Lung microvascular endothelial cell (primary cell): Measurements from ENCODE around the gene KCTD21. TPM values are rescaled to one million over a fixed set of nuclear protein-coding genes. Genes with fewer than 3 reads are reported as not detected.

Experiments used
- DNase-seq, 2 donors: peaks; one replicate each; pipeline versions ENCODE4 v3.0.0 to v3.0.0-alpha.2; 2010; ENCODE audit warnings: low read depth in 2 of 2
- total RNA-seq: library from RNA; depleted of rRNA; stranded (reverse); fragments of >200 nt; gene quantifications from 2 replicates; pipeline ENCODE4 v1.2.1, GENCODE V29; 2014

The KCTD21 gene
- total RNA-seq, 1 donor from 2014 or later = 5.2 TPM

DNA sequence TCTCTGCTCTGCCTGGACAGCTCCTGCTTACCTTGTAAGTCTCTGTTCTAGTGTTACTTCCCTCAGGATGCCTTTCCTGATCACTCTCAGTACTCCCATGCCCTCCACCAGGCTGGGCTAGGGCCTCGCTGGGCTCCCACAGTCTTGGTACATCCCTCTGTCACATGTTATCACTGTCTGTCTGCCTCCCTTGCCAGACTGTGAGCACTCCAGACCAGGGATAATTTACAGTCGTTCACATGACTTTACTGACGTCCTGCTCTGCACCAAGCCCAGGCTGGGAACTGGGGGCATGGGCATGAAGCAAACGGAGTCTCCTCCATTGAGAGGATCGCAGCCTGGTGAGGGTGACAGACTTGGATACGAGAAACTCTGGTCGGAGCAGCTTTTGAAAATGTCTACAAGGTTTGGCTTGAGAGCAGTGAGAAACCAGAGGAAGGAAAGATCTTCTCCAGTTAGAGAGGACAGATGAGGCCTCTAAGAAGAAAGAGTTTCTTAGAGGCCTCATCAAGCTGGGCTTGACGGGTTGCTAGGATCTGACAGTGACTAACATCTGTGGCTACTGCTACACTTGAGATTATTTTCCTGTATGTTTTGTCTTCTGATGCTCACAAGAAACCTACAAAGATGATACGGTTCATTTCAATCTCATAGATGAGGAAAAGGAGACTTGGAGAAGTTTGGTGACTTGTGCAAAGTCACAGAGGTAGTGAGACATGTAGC, 12.8 kb upstream of the KCTD21 start:
- DNase-seq = no peak

DNA sequence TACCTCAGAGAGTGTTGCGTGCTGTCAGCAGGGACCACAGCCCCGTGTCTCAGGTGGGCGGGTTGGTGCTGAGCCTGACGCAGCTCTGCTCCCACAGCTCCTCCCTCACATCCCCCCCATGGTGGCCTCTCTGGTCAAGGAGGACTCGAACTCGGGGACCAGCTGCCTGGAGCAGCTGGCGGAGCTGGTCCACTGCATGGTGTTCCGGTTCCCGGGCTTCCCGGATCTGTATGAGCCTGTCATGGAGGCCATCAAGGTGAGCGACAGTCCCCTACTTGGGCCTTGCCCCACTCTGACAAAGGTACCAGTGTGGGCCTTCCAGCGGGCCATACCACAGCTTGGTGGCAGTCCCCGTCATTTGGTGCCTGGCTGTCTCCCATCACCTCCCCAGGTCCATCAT, 12.1 kb upstream of the KCTD21 start:
- no peak for DNase-seq

DNA sequence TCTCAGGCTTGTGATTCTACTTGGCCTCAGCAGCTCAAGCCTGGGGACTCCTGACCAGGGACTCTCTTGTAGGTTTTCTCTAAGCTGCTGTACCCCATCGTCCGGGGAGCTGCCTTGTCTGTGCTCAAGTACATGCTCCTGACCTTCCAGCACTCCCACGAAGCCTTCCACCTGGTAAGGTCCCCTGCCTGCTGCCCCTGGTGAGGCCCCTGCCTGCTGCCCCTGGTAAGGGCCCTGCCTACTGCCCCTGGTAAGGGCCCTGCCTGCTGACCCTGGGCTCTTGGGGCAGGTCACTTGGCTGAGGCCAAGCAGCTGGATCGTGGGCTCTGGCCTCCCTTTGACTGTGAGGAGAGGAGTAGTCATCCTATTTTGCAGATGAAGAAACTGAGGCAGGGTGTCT, 11.6 kb upstream of the KCTD21 start:
- no peak for DNase-seq

DNA sequence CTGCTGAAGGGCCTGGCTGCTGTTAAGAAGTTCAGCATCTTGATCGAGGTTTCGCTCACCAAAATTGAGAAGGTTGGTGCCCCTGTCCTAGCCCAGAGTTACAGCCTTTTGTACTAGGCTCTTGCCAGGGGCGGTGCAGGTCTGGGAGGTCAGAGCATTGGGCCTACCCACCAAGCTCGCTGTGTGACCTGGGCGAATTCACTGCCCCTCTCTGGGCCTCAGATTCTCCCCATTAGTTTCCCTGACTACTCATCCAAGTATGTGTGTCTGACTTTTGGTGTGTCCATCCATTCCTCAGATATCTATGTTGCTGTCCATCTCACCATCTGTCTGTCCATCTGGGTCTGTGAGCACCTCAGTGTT, 11.2 kb upstream of the KCTD21 start:
- no peak for DNase-seq

DNA sequence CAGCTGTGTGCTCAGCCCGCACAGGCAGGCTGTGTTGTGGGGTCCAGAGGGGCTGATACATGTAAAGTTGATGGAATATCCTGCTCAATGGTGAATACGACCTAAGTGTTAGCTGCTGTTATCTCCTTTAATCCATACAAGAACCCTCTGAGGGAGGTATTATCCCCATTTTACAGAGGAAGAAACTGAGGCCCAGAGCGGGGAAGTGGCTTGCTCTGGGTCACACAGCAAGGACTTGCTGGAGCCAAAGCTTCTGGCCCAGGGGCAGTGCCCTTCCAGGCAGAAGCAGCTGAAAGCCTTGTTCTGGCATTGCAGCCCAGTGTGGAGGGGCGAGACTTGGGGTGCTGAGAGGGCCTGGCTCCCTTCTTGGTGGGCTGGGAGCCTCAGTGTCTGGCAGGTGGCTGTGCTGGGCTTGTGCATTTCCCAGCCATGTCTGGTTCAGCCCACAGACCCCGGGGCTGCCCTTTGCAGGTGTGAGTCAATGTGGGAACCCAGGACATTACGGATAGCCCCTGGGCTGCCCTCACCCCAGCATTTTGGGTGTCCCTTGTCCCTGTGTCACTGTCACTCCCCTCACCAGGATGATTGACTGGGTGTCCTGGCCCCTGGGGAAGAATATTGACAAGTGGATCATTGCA, 10.7 kb upstream of the KCTD21 start:
- no peak for DNase-seq

DNA sequence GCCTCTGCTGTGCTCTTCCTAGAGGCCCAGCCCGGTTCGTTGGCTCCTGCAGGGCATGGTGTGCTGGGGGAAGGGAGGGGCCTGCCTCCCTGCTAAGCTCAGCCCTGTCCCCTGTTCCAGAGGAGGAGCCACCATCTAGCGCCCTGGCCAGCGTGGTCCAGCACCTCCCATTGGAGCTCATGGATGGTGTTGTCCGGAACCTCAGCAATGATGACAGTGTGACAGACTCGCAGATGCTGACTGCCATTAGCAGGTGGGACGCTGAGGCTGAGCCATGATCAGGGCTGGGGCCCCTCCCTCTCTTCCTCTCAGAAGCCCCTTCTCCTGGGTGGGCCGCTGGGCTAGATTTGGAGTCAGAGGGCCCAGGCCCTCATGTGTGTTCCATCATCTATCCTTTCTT, 9.4 kb upstream of the KCTD21 start:
- DNase-seq = no peak

DNA sequence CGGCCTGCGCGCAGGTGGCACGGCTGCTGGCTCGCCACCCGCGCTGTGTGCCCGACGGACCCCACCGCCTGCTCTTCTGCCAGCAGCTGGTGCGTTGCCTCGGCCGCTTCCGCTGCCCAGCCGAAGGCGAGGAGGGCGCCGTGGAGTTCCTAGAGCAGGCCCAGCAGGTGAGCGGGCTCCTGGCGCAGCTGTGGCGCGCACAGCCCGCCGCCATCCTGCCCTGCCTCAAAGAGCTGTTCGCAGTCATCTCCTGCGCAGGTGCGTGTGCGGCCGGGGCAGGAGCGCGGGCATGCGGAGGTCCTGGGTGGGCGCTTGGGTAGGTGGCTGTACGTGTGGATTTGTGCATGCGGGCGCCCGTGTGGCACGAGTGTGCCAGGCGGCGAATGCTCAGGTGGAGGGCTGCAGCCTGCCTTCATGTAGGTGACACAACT, 8.2 kb upstream of the KCTD21 start:
- DNase-seq = no peak

DNA sequence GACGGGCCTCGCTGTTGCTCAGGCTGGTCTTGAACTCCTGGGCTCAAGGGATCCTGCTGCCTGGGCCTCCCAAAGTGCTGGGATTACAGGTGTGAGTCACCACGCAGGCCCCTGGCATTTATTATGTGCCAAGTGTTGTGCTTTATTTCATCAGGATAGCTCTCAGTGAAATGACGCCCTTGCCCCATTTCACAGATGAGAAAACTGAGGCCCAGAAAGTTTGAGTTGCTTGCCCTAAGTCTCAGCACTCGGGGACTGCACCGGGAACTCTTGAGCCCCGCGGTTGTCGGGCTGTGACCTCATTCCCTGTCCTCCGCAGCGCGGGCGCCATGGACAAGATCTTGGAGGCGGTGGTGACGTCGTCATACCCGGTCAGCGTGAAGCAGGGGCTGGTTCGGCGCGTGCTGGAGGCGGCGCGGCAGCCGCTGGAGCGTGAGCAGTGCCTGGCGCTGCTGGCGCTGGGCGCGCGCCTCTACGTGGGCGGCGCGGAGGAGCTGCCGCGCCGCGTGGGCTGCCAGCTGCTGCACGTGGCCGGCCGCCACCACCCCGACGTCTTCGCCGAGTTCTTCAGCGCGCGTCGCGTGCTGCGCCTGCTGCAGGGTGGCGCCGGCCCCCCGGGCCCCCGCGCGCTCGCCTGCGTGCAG, 7.6 kb upstream of the KCTD21 start:
- no peak for DNase-seq

DNA sequence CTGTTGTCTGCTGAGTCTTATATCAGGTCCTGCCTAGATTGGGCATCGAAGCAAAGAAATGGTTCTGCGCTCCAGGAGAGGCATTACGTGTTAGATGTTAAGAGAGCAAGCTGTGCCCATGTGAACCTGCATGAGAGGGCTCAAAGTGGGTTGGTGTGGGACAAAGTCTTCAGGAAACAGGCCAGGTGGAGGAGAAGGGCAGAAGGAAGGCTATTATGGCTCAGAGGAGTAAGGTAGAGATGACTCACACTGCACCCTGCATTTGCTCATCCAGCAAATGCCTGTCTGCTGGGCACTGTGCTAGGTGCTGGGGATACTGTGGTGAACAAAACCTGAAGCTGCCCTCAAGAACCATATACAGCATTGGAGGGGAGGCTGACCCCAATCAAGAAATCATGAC, 6.1 kb upstream of the KCTD21 start:
- no peak for DNase-seq

DNA sequence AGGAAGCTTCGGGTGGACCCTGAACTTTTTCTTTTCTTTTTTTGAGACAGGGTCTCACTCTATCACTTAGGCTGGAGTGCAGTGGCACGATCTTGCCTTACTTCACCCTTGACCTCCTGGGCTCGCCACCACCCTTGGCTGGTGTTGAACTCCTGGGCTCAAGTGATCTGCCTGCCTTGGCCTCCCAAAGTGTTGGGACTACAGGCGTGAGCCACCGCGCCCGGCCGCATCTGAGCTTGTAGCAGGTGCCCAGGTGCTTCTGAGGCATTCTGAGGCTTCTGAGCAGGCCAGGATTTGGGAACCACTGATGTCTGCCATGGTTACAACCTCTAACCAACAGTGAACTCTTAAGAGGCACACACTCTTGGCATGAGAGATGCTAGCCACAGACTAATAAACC, 5.4 kb upstream of the KCTD21 start:
- no peak for DNase-seq

DNA sequence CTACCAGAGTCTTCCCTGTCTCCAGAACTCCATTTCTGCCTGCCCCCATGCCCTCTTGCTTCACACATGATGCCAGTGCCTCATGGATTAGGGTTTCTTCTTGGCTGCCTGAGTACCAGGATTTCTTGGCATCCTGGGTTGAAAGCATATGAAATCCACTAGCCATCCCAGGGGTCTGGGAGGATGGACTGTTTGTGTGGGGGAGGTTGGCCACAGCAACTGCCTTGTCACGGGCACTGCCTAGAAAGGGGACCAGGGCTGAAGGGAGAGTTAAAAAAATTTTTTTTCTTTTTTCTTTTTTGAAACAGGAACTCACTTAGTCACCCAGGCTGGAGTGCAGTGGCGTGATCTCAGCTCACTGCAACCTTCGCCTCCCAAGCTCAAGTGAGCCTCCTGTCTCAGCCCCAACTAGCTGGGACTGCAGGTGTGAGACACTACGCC, 4.5 kb upstream of the KCTD21 start:
- peak in 1 of 2 donors; percentile 41 for DNase-seq

DNA sequence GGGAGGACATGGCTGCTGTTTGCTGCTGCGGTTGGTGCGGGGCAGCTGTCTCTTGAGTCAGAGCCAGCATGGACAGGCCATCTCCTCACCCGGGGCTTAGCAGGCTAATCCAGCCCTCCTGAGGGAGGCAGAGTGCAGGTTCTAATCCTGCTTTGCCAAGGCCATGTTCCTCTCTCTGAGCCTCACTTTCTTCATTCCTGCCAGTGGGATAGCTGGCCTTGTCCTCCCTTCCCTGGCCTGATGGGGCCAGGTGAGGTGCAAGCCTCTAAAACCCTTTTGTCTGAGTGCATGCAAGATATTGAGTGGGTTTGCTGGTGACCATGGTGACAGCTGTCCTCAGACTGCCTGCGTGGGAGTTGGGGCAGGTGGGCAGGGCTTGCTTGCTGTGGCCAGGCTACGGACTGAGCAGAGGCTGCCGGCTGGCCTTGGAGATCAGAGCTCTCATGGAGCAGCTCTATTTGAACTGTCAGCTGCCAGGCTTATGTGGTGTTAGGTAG, 3.8 kb upstream of the KCTD21 start:
- no peak for DNase-seq

DNA sequence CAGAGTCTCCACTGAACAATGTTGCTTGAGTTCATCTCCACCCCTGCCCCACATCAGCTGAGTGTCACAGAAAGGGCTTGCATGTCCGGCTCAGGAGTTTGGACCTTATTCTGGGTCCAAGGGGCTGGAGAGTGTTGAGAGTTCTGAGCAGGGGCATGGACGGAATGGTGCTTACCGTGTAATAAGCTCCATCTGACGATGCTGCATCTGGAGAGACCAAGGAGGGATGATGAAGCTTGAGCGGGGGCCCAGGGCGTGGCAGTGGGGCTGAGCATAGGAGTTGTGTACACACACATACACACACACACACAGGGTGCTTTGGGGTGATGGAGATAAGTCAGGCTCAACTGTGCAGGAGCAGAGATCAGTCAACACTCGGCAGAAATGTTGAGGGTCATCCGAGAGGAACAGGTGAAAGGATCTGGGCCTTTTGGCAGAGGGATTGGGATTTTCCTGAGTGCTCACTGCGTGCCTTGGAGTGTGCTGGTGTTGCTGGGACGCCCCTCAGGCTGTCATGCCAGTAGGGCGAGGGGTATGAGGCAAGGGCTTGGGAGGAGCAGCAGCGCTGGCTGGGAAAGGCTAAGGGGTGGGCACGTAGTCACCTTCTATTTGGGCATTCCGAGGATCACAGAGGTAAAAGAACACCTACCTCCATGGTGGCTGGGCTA, 2.6 kb upstream of the KCTD21 start:
- DNase-seq = no peak

DNA sequence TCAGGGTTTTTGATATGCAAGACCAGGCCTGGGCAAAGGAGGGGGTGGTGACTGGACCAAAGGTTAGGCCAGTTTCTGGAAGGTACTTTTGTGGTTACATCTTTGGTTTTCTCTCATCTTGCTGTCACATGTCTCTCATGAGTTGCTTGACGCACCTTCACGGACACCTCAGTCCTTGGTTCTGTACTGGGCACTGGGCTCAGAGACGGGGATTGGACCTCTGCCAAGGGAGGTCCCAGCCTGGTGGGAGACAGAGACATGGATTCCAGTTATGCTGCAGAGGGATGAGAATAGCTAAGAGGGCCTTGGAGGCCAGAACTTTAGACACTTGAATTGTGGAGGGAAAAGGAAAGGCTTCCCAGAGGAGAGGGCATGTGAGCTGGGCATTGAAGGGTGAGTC, 1.9 kb upstream of the KCTD21 start:
- no peak for DNase-seq

DNA sequence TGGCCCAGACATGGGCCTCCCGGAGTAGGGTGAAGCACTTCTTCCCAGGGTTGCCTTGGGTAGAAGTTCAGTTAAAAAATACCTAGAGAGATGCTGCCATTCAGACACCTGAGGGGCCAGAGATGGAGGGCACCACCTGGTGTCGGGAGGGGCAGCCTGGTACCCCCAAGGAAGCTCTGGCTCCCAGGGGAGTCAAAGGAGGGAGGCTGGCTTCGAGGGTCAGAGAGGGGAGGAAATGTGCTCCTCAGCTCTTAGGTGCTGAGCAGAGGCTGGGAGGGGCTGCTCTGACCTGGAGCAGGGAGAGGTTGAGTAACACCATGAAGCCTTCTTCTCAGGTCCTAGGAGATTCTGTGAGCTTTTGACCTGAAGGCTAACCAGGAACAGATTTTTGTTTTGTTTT, 1.4 kb upstream of the KCTD21 start:
- DNase-seq = no peak

DNA sequence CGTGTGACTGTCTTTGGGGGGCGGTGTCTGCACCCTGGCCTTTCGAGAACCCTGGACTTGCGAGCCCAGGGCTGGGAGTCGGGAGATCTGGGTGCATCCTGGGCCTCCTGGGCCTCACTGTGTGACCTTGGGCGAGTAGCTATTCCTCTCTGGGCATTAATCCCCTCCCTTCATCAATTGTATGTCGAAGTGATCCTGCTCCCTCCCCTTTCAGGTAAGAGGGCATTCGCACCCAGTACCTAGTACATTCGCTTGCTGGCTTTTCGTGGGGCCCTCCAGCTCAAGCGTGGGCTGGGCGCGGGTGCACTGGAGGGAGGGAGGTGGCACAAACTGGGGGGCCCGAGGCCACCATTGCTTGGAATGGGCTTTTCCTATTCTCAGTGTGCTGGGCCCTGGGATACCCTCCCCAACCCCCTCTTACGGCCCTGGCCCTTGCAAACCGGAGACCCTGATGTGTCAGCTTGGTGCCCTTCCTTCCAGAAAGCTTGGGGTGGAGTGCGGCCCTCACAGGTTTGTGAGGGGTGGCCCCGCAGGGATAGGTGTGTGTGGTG, 823 bp upstream of the KCTD21 start:
- DNase-seq = no peak

DNA sequence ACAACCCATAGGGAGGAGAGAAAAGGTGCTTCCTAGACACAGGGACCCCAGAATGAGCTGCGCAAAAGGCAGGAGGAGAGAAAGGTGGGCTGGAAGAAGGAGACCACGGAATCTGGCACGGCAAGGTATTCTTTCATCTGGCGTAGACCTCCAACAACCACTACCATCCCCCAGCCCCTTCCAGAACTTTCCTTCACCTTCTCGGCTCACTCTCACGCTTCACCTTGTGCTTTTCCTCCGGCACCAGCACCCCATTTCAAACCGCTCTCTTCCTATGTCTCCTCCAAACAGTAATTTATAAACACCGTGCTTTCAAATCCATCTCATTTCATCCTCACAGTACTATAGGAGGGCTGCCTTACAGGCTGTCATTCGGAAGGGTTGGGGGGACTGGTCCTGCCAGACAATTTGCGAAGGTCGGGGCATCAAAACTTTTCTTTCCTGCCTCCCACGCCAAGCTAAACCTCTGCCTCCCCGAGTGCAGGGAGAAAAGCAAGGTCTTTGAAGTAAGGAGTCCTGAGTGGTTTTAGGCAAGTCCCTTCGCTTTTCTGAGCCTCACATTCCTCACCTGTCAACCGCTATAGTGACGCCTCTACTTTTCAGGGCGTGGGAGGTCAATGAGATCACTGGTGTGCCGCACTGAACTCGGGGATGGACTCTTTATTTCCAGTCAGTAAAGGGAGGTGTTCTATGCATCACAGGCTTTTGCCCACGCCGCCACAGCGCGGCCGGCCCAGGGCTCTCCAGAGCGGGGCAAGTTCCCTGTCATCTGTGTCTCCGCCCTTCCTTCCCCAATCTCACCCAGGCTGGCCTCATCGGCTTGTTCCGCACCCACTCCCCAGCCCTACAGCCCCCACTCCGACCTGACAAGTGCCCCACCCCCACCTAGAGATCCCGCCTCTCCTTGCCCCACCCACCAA, 800 bp downstream of the KCTD21 start:
- DNase-seq = no peak

DNA sequence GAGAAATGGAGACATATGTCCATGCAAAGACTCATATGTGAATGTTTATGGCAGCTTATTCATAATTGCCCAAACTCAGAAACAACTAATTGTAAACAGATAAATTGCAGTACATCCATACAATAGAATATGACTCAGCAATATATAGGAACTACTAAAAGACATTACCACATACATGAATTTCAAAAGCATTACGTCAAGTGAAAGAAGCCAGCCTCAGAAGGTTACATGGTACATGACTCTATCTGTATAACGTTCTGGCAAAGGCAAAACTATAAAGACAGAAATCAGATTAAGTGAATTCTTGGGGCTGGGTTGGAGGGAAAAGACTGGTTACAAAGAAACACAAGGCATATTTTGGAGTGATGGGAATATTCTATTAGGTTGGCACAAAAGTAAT, 7.2 kb downstream of the KCTD21 start:
- no peak for DNase-seq

DNA sequence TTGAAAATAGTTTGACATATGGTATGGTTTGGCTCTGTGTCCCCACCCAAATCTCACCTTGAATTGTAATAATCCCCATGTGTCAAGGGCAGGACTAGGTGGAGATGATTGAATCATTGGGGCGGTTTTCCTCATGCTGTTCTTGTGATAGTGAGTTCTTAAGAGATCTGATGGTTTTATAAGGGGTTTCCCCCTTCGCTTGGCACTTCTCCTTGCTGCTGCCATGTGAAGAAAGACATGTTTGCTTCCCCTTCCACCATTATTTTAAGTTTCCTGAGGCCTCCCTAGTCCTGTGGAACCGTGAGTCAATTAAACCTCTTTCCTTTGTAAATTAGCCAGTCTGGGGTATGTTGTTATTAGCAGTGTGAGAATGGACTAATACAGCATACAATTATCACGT, 7.7 kb downstream of the KCTD21 start:
- DNase-seq = no peak

DNA sequence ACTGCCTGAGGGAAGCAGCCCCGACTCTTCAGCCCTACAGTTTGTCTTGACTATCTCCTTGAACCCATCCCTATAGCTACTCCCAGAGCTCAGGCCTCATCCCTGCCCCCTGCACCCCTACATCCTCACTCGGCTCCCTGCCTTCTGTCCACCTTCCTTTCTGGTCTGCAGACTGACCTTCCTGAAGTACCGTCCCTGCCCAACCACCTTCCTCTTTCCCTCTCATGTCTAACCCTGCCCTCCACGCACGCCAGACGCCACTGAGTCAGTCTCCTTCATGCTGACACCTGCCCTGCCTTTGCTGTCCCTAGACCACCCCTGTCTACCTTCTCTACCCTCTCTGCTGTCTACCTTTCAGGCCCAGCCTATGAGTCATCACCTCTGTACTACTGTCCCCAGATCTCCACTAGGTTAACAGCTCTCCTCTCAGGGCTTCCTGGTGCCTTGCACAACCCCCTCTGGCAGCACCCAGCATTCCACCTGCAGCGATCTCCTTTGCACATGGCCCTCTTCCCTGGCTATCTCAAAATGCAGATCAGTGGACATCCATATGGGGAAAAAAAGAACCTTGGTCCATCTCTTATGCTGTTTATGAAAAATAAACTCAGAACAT, 8.9 kb downstream of the KCTD21 start:
- no peak for DNase-seq
